HEK293 (cell line): ENCODE results near the gene TACC2.

Experiments
- YY1 ChIP-seq: fragments of 450-650 bp; formaldehyde crosslinking; IDR thresholded peaks from 2 replicates; pipeline ENCODE4 v1.5.1; 2018; ENCODE audit warnings: missing biosample characterization, missing genetic modification characterization
- ZNF138 ChIP-seq: fragments of 450-650 bp; formaldehyde crosslinking; IDR thresholded peaks from 2 replicates; pipeline ENCODE4 v1.5.1; 2016; ENCODE audit warnings: missing biosample characterization, missing genetic modification characterization, borderline replicate concordance
- ZNF274 ChIP-seq, 2 experiments: fragments of 200-500 bp in 1 of 2; fragments of 450-650 bp in 1 of 2; sonication (Bioruptor generic) in 1 of 2; formaldehyde crosslinking in 1 of 2; IDR thresholded peaks; 2 replicates each; pipeline versions ENCODE4 v1.5.1 to v1.6.1; 2014 to 2016; ENCODE audit warnings: borderline replicate concordance in 1 of 2, inconsistent platforms in 1 of 2, low read length in 1 of 2, missing biosample characterization in 1 of 2, missing genetic modification characterization in 1 of 2
- ZNF292 ChIP-seq: fragments of 450-650 bp; formaldehyde crosslinking; IDR thresholded peaks from 2 replicates; pipeline ENCODE4 v1.5.1; 2016; ENCODE audit warnings: low read depth, missing biosample characterization, missing genetic modification characterization, borderline replicate concordance
- ZNF558 ChIP-seq: fragments of 450-650 bp; formaldehyde crosslinking; IDR thresholded peaks from 2 replicates; pipeline ENCODE4 v1.5.1; 2016; ENCODE audit warnings: missing biosample characterization, missing genetic modification characterization
- TF ChIP-seq, protein P1 (sequence below): fragments of 450-650 bp; formaldehyde crosslinking; IDR thresholded peaks from 2 replicates; pipeline ENCODE4 v1.5.1; 2016; ENCODE audit warnings: missing biosample characterization, missing genetic modification characterization

DNA sequence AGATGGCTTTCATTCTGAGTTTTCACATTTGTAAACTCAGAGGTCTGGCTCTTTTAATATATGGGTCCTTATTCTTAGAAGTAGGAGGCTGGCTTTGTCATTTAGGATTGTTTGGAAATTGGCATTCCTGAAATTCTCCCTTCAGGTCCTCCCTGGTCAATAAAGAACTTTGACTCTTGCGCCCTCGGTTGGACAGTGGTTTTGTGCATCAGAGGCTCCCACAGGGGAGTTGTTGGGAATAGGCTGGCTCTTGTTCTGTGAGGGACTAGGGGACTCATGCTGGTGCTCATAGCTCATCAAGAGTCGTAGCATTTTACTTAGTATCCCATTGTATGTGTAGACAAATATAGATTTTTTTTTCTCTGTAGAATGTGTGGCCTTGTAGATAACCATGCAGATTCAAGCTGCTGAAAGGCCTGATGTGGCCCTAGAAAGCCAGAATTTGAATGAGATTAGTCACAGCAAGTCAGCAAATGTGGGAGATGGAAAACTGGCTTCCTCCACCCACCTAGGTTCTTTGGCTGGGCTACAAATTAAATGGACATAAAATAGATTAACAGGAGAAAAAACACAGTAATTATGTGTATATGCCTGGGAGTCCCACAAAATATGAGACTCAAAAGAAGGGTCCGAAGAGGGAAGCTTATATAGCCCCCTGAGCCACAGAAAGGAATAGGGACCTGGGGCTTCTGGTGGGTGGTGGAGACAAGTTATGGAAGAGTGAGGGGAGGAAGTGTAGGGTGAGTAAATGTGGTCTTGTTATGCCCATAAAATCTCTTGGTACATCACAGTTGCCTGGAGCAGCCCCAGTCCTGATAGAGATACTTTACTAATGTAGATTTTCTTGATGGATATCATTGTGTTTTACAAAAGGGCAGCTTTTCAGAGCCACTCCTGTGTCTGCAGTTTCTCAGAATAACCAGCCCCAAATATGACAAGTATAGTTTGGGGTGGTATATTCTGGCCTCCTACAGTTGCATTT is 187.6 kb downstream of the TACC2 start:
- TF ChIP-seq ZNF274 (IDR thresholded peaks at IDR 0.05; ENCODE audit: low read length) (no peak), ZNF274 (tag by site-specific recombination; IDR thresholded peaks at IDR 0.05; ENCODE audit: borderline replicate concordance) (no peak), ZNF138 (tag by site-specific recombination) (no peak), ZNF292 (no peak), ZNF558 (tag by site-specific recombination) (no peak), YY1 (tag by site-specific recombination) (no peak)
- TF ChIP-seq, protein P1, sequence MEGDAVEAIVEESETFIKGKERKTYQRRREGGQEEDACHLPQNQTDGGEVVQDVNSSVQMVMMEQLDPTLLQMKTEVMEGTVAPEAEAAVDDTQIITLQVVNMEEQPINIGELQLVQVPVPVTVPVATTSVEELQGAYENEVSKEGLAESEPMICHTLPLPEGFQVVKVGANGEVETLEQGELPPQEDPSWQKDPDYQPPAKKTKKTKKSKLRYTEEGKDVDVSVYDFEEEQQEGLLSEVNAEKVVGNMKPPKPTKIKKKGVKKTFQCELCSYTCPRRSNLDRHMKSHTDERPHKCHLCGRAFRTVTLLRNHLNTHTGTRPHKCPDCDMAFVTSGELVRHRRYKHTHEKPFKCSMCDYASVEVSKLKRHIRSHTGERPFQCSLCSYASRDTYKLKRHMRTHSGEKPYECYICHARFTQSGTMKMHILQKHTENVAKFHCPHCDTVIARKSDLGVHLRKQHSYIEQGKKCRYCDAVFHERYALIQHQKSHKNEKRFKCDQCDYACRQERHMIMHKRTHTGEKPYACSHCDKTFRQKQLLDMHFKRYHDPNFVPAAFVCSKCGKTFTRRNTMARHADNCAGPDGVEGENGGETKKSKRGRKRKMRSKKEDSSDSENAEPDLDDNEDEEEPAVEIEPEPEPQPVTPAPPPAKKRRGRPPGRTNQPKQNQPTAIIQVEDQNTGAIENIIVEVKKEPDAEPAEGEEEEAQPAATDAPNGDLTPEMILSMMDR (tag by site-specific recombination), result no peak
